ENCODE results near the gene FAM117A. TPM values are rescaled to one million over a fixed set of nuclear protein-coding genes. Genes with fewer than 3 reads are reported as not detected.
"Not testable (repeated sequence)": the region's sequence is repeated elsewhere in the genome, so short reads cannot be mapped to it uniquely, and the experiment has no call there.

Gene FAM117A
- total RNA-seq, 2 experiments from 2014 or later: 30.6 to 34.1 TPM

GRCh38 chr17:49760296-49760695, 3.6 kb downstream of the FAM117A start:
- H3K4me1 Mint-ChIP-seq: peaks cover 75% of the 10 kb centered on the region

GRCh38 chr17:49759203-49759602, 4.7 kb downstream of the FAM117A start:
- no peak overlapping the region for H3K4me3 Mint-ChIP-seq
- peaks cover 78% of the 10 kb centered on the region for H3K4me1 Mint-ChIP-seq
- no peak overlapping the region for H3K27ac Mint-ChIP-seq
- no peak for DNase-seq
- H3K27me3 Mint-ChIP-seq: no peaks in the 10 kb centered on the region
- ChIA-PET CTCF (interaction anchor here (0.6 to 9.1 kb wide), 3 partner anchors 10 to 1692 kb away, joined by 3 to 50 read pairs (median 4); partner anchors contain the start of gene SLC35B1), POLR2A (no interaction called here)
- H3K9me3 Mint-ChIP-seq: no peaks in the 10 kb centered on the region
- peaks cover 35% of the 10 kb centered on the region for H3K36me3 Mint-ChIP-seq (ENCODE audit: low read depth)

More at GRCh38 chr17:49760296-49760695, 3.6 kb downstream of the FAM117A start:
- no peak for DNase-seq
- H3K9me3 Mint-ChIP-seq: no peaks in the 10 kb centered on the region
- POLR2A ChIA-PET: no interaction called here
- H3K36me3 Mint-ChIP-seq (ENCODE audit: low read depth): peaks cover 32% of the 10 kb centered on the region
- peaks cover 4% of the 10 kb centered on the region for H3K27me3 Mint-ChIP-seq
- H3K4me3 Mint-ChIP-seq: peak overlapping the region; percentile 83
- H3K27ac Mint-ChIP-seq: peak overlapping the region; percentile 82
- CTCF ChIA-PET: interaction anchor here (0.9 to 9.1 kb wide), 4 partner anchors 8 to 190 kb away, joined by 3 to 50 read pairs (median 4); no protein-coding TSS in a partner anchor

- H3K4me3 Mint-ChIP-seq, H3K9me3 Mint-ChIP-seq, H3K27ac Mint-ChIP-seq, DNase-seq, H3K27me3 Mint-ChIP-seq, POLR2A ChIA-PET: not testable (repeated sequence)
- peaks cover 83% of the 10 kb centered on the region for H3K4me1 Mint-ChIP-seq
- CTCF ChIA-PET: interaction anchor here (0.6 to 9.1 kb wide), 3 partner anchors 10 to 1691 kb away, joined by 3 to 50 read pairs (median 4); partner anchors contain the start of gene SLC35B1
- H3K36me3 Mint-ChIP-seq (ENCODE audit: low read depth): peaks cover 40% of the 10 kb centered on the region
Measured at GRCh38 chr17:49758464-49759010, 5.4 kb downstream of the FAM117A start.

- Mint-ChIP-seq H3K4me1 (peaks cover 86% of the 10 kb centered on the region), H3K27ac (no peak overlapping the region), H3K27me3 (no peaks in the 10 kb centered on the region), H3K36me3 (ENCODE audit: low read depth) (peaks cover 37% of the 10 kb centered on the region), H3K4me3 (no peak overlapping the region), H3K9me3 (no peaks in the 10 kb centered on the region)
- CTCF ChIA-PET: interaction anchor here (0.8 to 9.1 kb wide), 4 partner anchors 9 to 275 kb away, joined by 3 to 50 read pairs (median 5); no protein-coding TSS in a partner anchor
- DNase-seq: no peak
- POLR2A ChIA-PET: interaction anchor here (1.2 kb wide), 1 partner anchor 10 kb away, joined by 3 read pairs; no protein-coding TSS in a partner anchor
Measured at GRCh38 chr17:49757151-49757777, 6.7 kb downstream of the FAM117A start.

GRCh38 chr17:49756323-49757150, 7.4 kb downstream of the FAM117A start:
- Mint-ChIP-seq H3K9me3 (no peaks in the 10 kb centered on the region), H3K4me1 (peaks cover 81% of the 10 kb centered on the region), H3K4me3 (no peak overlapping the region), H3K27ac (no peak overlapping the region), H3K36me3 (ENCODE audit: low read depth) (peaks cover 37% of the 10 kb centered on the region), H3K27me3 (no peaks in the 10 kb centered on the region)
- CTCF ChIA-PET: interaction anchor here (0.8 to 9.1 kb wide), 6 partner anchors 8 to 275 kb away, joined by 3 to 50 read pairs (median 5); no protein-coding TSS in a partner anchor
- DNase-seq: no peak
- POLR2A ChIA-PET: interaction anchor here (1.2 kb wide), 1 partner anchor 9 kb away, joined by 3 read pairs; no protein-coding TSS in a partner anchor

GRCh38 chr17:49755663-49756283, 8.2 kb downstream of the FAM117A start:
- ChIA-PET CTCF (interaction anchor here (0.6 to 9.1 kb wide), 5 partner anchors 7 to 59 kb away, joined by 3 to 50 read pairs (median 7); no protein-coding TSS in a partner anchor), POLR2A (no interaction called here)
- Mint-ChIP-seq H3K36me3 (ENCODE audit: low read depth) (peaks cover 36% of the 10 kb centered on the region), H3K9me3 (no peaks in the 10 kb centered on the region), H3K27ac (no peak overlapping the region), H3K4me3 (no peak overlapping the region), H3K4me1 (peaks cover 74% of the 10 kb centered on the region), H3K27me3 (no peaks in the 10 kb centered on the region)
- no peak for DNase-seq

- no peak for DNase-seq
- POLR2A ChIA-PET: no interaction called here
- Mint-ChIP-seq H3K4me1 (peaks cover 73% of the 10 kb centered on the region), H3K27me3 (no peaks in the 10 kb centered on the region), H3K36me3 (ENCODE audit: low read depth) (peaks cover 40% of the 10 kb centered on the region), H3K27ac (peak overlapping the region; percentile 46), H3K9me3 (no peaks in the 10 kb centered on the region), H3K4me3 (no peak overlapping the region)
- CTCF ChIA-PET: interaction anchor here (0.6 to 1.8 kb wide), 5 partner anchors 10 to 340 kb away, joined by 3 to 7 read pairs (median 4); no protein-coding TSS in a partner anchor
Measured at GRCh38 chr17:49753959-49754391, 10.0 kb downstream of the FAM117A start.

- ChIA-PET POLR2A (no interaction called here), CTCF (interaction anchor here (0.7 to 2.1 kb wide), 8 partner anchors 8 to 61 kb away, joined by 3 to 7 read pairs (median 5); no protein-coding TSS in a partner anchor)
- H3K27ac Mint-ChIP-seq: peak overlapping the region; percentile 32
- no peak overlapping the region for H3K4me3 Mint-ChIP-seq
- DNase-seq: no peak
- no peaks in the 10 kb centered on the region for H3K27me3 Mint-ChIP-seq
- peaks cover 46% of the 10 kb centered on the region for H3K36me3 Mint-ChIP-seq (ENCODE audit: low read depth)
- H3K9me3 Mint-ChIP-seq: no peaks in the 10 kb centered on the region
- H3K4me1 Mint-ChIP-seq: peaks cover 80% of the 10 kb centered on the region
Measured at GRCh38 chr17:49752508-49752907, 11.4 kb downstream of the FAM117A start.

- no peak for DNase-seq
- peaks cover 80% of the 10 kb centered on the region for H3K4me1 Mint-ChIP-seq
- POLR2A ChIA-PET: no interaction called here
- CTCF ChIA-PET: interaction anchor here (0.9 to 5.4 kb wide), 3 partner anchors 11 to 180 kb away, joined by 3 to 50 read pairs (median 6); partner anchors contain the start of gene FAM117A
- H3K27ac Mint-ChIP-seq: peak overlapping the region; percentile 92
- H3K36me3 Mint-ChIP-seq (ENCODE audit: low read depth): peaks cover 51% of the 10 kb centered on the region
- H3K9me3 Mint-ChIP-seq: peaks cover 3% of the 10 kb centered on the region
- no peak overlapping the region for H3K4me3 Mint-ChIP-seq
- no peaks in the 10 kb centered on the region for H3K27me3 Mint-ChIP-seq
Measured at GRCh38 chr17:49749730-49750129, 14.2 kb downstream of the FAM117A start.

- peak overlapping the region; percentile 92 for H3K27ac Mint-ChIP-seq
- ChIA-PET CTCF (interaction anchor here (0.9 to 5.4 kb wide), 10 partner anchors 10 to 181 kb away, joined by 3 to 50 read pairs (median 4); partner anchors contain the start of genes FAM117A and SLC35B1), POLR2A (interaction anchor here (0.6 kb wide), 1 partner anchor 14 kb away, joined by 4 read pairs; no protein-coding TSS in a partner anchor)
- H3K36me3 Mint-ChIP-seq (ENCODE audit: low read depth): peaks cover 49% of the 10 kb centered on the region
- peaks cover 75% of the 10 kb centered on the region for H3K4me1 Mint-ChIP-seq
- no peaks in the 10 kb centered on the region for H3K27me3 Mint-ChIP-seq
- peak overlapping the region; percentile 73 for H3K4me3 Mint-ChIP-seq
- peak; percentile 63 for DNase-seq
- H3K9me3 Mint-ChIP-seq: peaks cover 3% of the 10 kb centered on the region
Measured at GRCh38 chr17:49748791-49749190, 15.1 kb downstream of the FAM117A start.

GRCh38 chr17:49748223-49748622, 15.7 kb downstream of the FAM117A start:
- H3K4me3 Mint-ChIP-seq: peak overlapping the region; percentile 73
- H3K27ac Mint-ChIP-seq: peak overlapping the region; percentile 92
- peaks cover 3% of the 10 kb centered on the region for H3K9me3 Mint-ChIP-seq
- H3K4me1 Mint-ChIP-seq: peaks cover 72% of the 10 kb centered on the region
- CTCF ChIA-PET: interaction anchor here (0.8 to 5.4 kb wide), 14 partner anchors 9 to 181 kb away, joined by 3 to 50 read pairs (median 4); partner anchors contain the start of genes FAM117A and SLC35B1
- POLR2A ChIA-PET: interaction anchor here (0.6 kb wide), 1 partner anchor 14 kb away, joined by 4 read pairs; no protein-coding TSS in a partner anchor
- peaks cover 47% of the 10 kb centered on the region for H3K36me3 Mint-ChIP-seq (ENCODE audit: low read depth)
- H3K27me3 Mint-ChIP-seq: no peaks in the 10 kb centered on the region
- DNase-seq: peak; percentile 25
